GM12878 (cell line): ENCODE data around the gene SPTLC2. TPM values are rescaled to one million over a fixed set of nuclear protein-coding genes. Genes with fewer than 3 reads are reported as not detected.

Source experiments
- BHLHE40 ChIP-seq, 2 experiments: fragments of 450-650 bp in 1 of 2; IDR thresholded peaks; 2 replicates each; pipeline ENCODE4 v1.6.1; 2011 to 2017; ENCODE audit warnings: low read depth in 2 of 2, borderline replicate concordance in 1 of 2, improper control_type of control experiment in 1 of 2, low read length in 1 of 2, mild to moderate bottlenecking in 1 of 2
- CTCF ChIP-seq, 3 experiments: IDR thresholded peaks in 2 of 3; conservative IDR thresholded peaks in 1 of 3; 2 replicates each; pipeline ENCODE4 v1.5.1; 2011; ENCODE audit warnings: low read depth in 3 of 3, low read length in 3 of 3, mild to moderate bottlenecking in 3 of 3, control low read depth in 2 of 3, moderate library complexity in 2 of 3, inconsistent platforms in 1 of 3, mixed read lengths in 1 of 3; ENCODE audit not compliant: control insufficient read depth in 2 of 3, insufficient read depth in 1 of 3; ENCODE audit errors: extremely low read depth in 1 of 3
- ETV6 ChIP-seq, 2 experiments: fragments of 450-650 bp in 1 of 2; IDR thresholded peaks in 1 of 2; conservative IDR thresholded peaks in 1 of 2; 2 replicates each; pipeline ENCODE4 v1.6.1; 2014; ENCODE audit warnings: antibody characterized with exemption in 1 of 2, borderline replicate concordance in 1 of 2, low read depth in 1 of 2, mild to moderate bottlenecking in 1 of 2, moderate library complexity in 1 of 2
- FOS ChIP-seq: IDR thresholded peaks from 3 replicates; pipeline ENCODE4 v1.6.1; 2011; ENCODE audit warnings: borderline replicate concordance; ENCODE audit not compliant: insufficient read length; ENCODE audit errors: extremely low read depth
- MTA2 ChIP-seq: fragments of 450-650 bp; IDR thresholded peaks from 2 replicates; pipeline ENCODE4 v1.6.1; 2016; ENCODE audit warnings: low read depth, mild to moderate bottlenecking, moderate library complexity
- NBN ChIP-seq: fragments of 450-650 bp; IDR thresholded peaks from 2 replicates; pipeline ENCODE4 v1.6.1; 2016
- NFYB ChIP-seq: IDR thresholded peaks from 2 replicates; pipeline ENCODE4 v1.6.1; 2011; ENCODE audit warnings: low read depth, mild to moderate bottlenecking, low read length, improper control_type of control experiment, moderate library complexity; ENCODE audit not compliant: insufficient read depth
- POLR2A ChIP-seq: IDR thresholded peaks from 2 replicates; pipeline ENCODE4 v1.6.1; 2011; ENCODE audit warnings: low read depth, mild to moderate bottlenecking, low read length
- PRDM15 ChIP-seq: fragments of 450-650 bp; formaldehyde crosslinking; IDR thresholded peaks from 2 replicates; pipeline ENCODE4 v1.4.0; 2020; ENCODE audit warnings: mild to moderate bottlenecking, moderate library complexity
- RAD51 ChIP-seq: fragments of 450-650 bp; IDR thresholded peaks from 2 replicates; pipeline ENCODE4 v1.6.1; 2016; ENCODE audit warnings: moderate library complexity, mild to moderate bottlenecking, inconsistent platforms
- RELB ChIP-seq: fragments of 450-650 bp; IDR thresholded peaks from 2 replicates; pipeline ENCODE4 v1.6.1; 2017; ENCODE audit warnings: low read depth, mild to moderate bottlenecking, moderate library complexity
- SP1 ChIP-seq: IDR thresholded peaks from one replicate; pipeline ENCODE4 v1.6.1; 2011; ENCODE audit warnings: low read depth, low read length
- USF1 ChIP-seq: IDR thresholded peaks from 2 replicates; pipeline ENCODE4 v1.6.1; 2011; ENCODE audit warnings: borderline replicate concordance, low read depth, mild to moderate bottlenecking, moderate library complexity, mixed read lengths, low read length; ENCODE audit not compliant: insufficient read depth; ENCODE audit errors: extremely low read length
- ZBTB40 ChIP-seq: fragments of 450-650 bp; IDR thresholded peaks from 2 replicates; pipeline ENCODE4 v1.6.1; 2016; ENCODE audit warnings: mild to moderate bottlenecking, moderate library complexity, borderline replicate concordance
- ZNF207 ChIP-seq: fragments of 450-650 bp; IDR thresholded peaks from 2 replicates; pipeline ENCODE4 v1.6.1; 2014; ENCODE audit warnings: antibody characterized with exemption, mild to moderate bottlenecking, borderline replicate concordance
- polyA plus RNA-seq, 11 experiments: library from polyadenylated mRNA; depleted of rRNA in 4 of 11; unstranded in 6 of 11; stranded (reverse) in 5 of 11; fragments of >200 nt; fragmentation: Nextera tagmentation in 4 of 11; fragmentation: Illumina TruSeq in 1 of 11; extraction: Ambion mirVana in 4 of 11; extraction: Trizol in 1 of 11; gene quantifications; 1 replicate in 1 of 11; 2 replicates in 10 of 11; pipeline versions ENCODE4 v1.2.1 to v1.2.3, GENCODE V29; 2011 to 2016; ENCODE audit warnings: inconsistent platforms in 2 of 11, missing spikeins in 2 of 11, low read depth in 1 of 11
- total RNA-seq, 4 experiments: library from RNA; depleted of rRNA in 3 of 4; stranded (reverse); fragments of >200 nt in 3 of 4; fragmentation: Illumina TruSeq in 1 of 4; extraction: Trizol in 1 of 4; gene quantifications; 2 replicates each; pipeline versions ENCODE4 v1.2.1 to v1.2.3, GENCODE V29; 2013 to 2021

Gene SPTLC2
- total and polyA plus RNA-seq, 10 of the 15 experiments (the other 5 are each of a cell fraction or from before 2014, with no cell fraction given): 6.9 to 35.1 (median 19.7) TPM

- TF ChIP-seq CTCF (IDR thresholded peaks at IDR 0.05 in 2 of 3, conservative IDR thresholded peaks at IDR 0.05 in 1 of 3; ENCODE audit: control insufficient read depth in 2 of 3, extremely low read depth in 1 of 3, insufficient read depth in 1 of 3, low read depth in 3 of 3, low read length in 3 of 3) (peak in 2 of 3 experiments; percentile 19 to 27; a peak in 1 of 6 replicates), FOS (peak; percentile 92), NBN (no peak), MTA2 (no peak), SP1 (peak; percentile 98), ZNF207 (no peak; the same call in 1 of the 2 replicates), ETV6 (conservative IDR thresholded peaks at IDR 0.05 in 1 of 2, IDR thresholded peaks at IDR 0.05 in 1 of 2; ENCODE audit: borderline replicate concordance in 1 of 2, low read depth in 1 of 2) (peak in 1 of 2 experiments; percentile 76; a peak in 2 of 4 replicates), RELB (peak; percentile 24; the same call in 1 of the 2 replicates), ZBTB40 (peak; percentile 73), USF1 (peak; percentile 78), BHLHE40 (IDR thresholded peaks at IDR 0.05; ENCODE audit: borderline replicate concordance in 1 of 2, low read depth in 2 of 2, low read length in 1 of 2) (peak in 1 of 2 experiments; percentile 68; a peak in 2 of 4 replicates), RAD51 (peak; percentile 82), NFYB (peak; percentile 99), PRDM15 (CRISPR knock-in tag) (no peak), POLR2A (peak; percentile 88)
Measured at GRCh38 chr14:77616454-77617229, at the start of gene SPTLC2 (continued).
